GM19238 (cell line): Measurements from ENCODE around the gene PANK4.

Source experiments
- DNase-seq: peaks from one replicate; pipeline ENCODE4 v3.0.0; 2011; ENCODE audit warnings: low spot score; ENCODE audit not compliant: insufficient read length

Gene PANK4

DNA sequence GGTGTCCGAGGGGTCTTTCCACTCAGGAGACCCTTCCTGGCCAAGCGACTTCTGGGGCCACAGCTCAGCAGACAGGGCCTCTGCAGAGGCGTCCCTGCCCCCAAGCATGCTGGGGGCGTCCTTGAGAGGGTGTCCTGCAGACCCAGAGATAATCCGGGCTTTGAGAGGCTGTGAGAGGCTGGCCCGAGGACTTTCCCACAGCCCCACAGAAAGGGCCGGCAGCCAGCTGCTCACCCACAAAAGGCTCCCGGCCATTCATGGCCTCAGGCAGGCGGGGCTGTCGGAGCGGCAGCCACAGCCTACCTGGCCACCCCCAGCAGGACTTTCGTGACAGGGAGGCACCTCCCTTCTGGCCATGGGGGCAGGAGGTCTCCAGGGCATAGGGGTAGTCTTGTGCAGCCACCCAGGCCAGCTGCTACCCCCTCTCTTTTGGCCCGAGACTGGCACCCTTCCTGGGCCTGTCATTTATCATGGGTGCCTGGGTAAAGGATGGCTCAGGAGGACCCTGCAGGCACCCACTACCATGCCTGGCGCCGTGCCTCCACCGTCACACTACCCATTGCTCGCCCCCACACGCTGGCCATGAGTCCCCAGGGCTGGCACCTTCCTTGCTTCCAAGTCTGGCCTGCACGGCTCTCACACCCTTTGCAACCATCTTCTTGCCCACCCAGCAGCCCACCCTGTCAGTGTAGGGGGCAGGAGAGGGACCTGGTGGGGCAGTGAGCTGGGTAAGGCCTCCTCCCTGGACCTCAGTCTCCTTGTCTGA, 18.7 kb upstream of the PANK4 start:
- DNase-seq = no peak

- no peak for DNase-seq
Observed at GRCh38 chr1:2544093-2544874, 17.9 kb upstream of the PANK4 start.

DNA sequence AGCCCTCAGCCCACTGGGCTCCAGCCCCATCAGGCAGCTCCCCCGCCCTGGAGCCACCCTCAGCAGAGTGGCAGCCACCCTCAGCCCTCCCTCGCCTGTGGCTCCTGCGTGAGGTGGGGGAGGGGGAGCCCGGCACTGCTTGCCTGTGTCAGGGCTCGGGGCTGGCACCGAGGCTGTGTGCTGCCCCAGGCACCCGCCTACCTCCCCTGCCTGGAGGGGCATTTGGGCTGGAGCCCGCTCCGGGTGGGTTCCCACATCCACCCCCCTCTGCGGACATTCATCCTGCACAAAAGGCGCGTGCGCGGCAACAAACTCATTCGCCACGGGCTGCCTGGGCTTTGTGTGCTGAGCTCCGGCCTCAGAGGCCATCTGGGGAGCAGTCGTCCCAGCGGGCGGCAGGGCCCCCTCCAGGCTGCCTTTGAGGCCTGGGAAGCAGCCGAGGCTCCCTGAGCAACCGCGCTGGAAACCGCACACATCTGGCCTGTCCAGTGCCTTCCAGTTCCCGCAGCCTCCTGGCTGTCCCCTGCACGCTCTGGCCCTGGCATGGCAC, 17.2 kb upstream of the PANK4 start:
- no peak for DNase-seq

- no peak for DNase-seq
Observed at GRCh38 chr1:2542246-2542915, 16.0 kb upstream of the PANK4 start.

DNA sequence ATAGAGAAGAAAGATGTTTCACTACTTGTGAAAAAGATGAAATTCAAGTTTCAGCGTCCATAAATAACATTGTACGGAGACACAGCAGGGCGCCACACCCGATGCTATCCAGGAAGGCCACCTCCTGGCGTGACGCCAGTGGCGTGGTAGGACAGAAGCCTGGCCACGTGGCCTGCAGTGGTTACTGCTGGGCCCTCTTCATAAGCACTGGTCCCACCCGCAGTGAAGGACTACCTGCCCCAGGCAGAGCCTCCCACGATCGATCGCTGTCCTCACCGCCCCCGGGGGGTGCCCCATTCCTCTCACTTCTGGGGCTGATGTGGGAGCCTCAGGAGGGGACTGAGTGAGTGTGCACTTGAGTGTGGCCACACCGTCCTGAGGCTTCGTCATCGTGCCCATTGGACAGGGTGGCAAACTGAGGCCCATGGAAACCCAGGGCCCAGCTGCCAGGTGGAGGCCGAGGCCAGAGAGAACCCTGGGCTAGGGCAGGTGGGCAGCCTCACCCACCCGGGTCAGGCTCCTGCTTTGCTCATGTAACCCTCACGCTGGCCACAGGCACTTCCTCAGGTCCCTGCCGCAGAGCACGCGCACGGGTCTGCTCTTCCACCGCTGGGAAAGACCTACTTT, 15.3 kb upstream of the PANK4 start:
- no peak for DNase-seq

DNA sequence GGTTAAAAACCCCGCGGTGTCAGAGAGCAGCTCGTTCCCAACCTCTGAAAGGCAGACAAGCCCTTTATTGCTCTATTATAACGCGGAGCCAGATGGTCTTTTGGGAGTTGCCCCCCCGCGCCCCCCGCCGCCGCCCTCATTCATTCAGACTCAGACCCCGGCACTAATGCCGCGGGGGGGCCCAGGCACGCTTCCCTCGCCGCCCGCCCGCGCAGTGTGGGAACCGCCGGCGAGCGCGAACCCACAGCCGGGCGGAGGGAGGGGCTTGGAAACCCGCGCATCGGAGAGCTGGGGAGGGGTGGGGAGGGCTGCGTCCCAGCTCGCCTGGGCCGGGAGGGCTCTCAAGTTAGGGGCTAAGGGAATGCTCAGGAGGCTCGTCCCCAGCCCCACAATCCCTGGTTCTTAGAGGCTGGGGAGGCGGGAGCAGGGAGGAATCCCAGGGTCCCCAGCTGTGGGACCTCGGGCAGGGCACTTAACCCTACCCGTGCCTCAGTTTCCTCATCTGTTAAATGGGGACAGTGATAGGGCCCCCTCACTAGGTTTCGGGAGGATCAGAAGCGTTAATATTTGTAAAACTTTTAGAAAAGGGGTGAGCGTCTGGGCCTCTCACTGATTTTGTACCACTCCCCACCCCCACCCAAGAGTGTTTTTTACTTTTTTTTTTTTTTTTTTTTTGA, 14.6 kb upstream of the PANK4 start:
- no peak for DNase-seq

DNA sequence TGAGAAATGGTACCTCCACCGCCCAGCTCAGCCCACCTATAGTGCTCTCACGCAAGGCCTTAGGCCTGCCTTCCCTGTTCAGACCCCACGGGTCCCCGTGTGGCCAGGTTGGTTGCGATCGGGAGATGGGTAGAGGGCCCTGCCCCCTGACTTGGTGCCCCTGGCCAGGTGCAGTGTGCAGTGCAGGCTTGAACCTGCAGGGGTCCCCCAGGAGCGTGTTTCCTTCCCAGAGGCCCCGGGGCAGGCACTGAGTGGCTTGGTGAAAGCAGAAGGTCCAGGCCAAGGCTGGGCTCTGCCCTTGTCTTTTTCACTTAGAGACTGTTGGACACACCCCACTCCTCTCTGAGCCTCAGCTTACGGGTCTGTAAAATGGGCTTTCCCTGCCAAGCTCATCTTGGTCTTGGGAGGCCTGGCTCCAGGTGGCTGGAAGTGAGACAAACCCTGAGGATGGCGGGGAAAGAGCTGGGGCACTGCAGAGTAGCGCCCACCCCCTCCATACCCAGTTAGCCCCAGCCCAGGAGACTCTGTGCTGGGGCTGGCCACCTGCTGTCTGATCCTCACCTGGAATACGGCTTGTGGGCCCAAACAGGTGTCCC, 13.0 kb upstream of the PANK4 start:
- DNase-seq = no peak

GRCh38 chr1:2538872-2539271, 12.5 kb upstream of the PANK4 start:
- no peak for DNase-seq

- no peak for DNase-seq
Observed at GRCh38 chr1:2538376-2538775, 12.0 kb upstream of the PANK4 start.

- no peak for DNase-seq
Observed at GRCh38 chr1:2537784-2538115, 11.4 kb upstream of the PANK4 start.

GRCh38 chr1:2535981-2536380, 9.6 kb upstream of the PANK4 start:
- no peak for DNase-seq

- no peak for DNase-seq
Observed at GRCh38 chr1:2535455-2535854, 9.1 kb upstream of the PANK4 start.

GRCh38 chr1:2534687-2535441, 8.5 kb upstream of the PANK4 start:
- DNase-seq = no peak

DNA sequence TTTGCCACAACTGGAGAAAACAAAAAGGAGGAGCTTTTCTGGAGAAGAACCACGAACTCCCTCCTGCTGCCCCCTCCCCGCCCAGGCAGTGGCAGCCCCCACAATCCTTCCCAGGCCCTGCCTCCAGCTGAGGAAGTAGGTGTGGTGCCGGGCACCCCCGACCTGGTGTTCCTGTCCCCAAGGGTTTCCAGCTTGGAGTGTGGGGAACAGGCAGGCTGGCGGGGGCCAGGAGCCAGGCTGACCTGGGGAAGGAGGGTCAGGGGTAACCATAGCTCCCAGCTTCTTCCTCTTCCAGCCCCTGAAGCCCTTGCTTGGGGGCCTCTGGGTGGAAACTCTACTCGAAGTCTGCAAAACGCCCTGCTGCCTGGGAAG, 7.9 kb upstream of the PANK4 start:
- no peak for DNase-seq

GRCh38 chr1:2533365-2533764, 7.0 kb upstream of the PANK4 start:
- no peak for DNase-seq

GRCh38 chr1:2532485-2533160, 6.2 kb upstream of the PANK4 start:
- no peak for DNase-seq

GRCh38 chr1:2530513-2531361, 4.3 kb upstream of the PANK4 start:
- DNase-seq = no peak

DNA sequence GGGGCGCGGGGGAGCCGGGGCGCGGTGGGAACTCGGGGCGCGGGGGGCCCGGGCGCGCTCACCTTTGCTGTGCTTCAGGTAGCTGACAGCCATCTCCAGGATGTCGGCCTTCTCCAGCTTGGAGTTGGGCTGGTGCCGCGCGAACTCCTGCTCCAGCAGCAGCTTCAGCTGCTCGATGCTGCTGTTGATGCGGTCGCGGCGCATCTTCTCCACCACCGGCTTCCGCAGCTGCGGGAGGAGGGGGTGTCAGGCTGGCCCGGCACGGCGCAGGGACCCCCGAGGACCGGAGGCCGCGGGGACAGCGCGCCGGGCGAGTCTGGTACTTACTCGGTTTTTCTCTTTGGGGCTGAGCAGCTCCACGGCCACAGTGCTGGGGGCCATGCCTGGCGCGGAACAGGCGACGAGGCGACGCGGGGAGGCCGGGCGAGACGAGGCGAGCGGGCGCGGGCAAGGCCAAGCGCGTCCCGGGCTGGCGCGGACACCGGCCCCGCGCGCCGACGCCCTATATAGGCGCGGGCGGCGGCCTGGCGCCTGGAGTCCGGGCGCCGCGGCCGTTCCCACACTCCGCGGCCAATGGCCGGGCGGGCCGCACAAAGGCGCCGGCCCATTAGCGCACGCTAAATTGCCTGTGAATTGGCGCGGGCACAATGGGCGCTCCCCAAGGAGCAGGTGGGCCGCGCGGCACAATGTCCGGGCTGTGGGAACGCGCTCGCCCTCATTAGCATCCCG, 3.6 kb upstream of the PANK4 start, which contains the start of gene HES5:
Gene HES5 (minus strand): TSS at position 480 of the 729 bp plus-strand sequence. CDS start 99 bp downstream, at position 381.
- DNase-seq = no peak
